ENCODE results near the gene AGRN. TPM values are rescaled to one million over a fixed set of nuclear protein-coding genes. Genes with fewer than 3 reads are reported as not detected.

Gene AGRN
- total RNA-seq, 1 donor from 2014 or later, result 13.0 TPM

DNA sequence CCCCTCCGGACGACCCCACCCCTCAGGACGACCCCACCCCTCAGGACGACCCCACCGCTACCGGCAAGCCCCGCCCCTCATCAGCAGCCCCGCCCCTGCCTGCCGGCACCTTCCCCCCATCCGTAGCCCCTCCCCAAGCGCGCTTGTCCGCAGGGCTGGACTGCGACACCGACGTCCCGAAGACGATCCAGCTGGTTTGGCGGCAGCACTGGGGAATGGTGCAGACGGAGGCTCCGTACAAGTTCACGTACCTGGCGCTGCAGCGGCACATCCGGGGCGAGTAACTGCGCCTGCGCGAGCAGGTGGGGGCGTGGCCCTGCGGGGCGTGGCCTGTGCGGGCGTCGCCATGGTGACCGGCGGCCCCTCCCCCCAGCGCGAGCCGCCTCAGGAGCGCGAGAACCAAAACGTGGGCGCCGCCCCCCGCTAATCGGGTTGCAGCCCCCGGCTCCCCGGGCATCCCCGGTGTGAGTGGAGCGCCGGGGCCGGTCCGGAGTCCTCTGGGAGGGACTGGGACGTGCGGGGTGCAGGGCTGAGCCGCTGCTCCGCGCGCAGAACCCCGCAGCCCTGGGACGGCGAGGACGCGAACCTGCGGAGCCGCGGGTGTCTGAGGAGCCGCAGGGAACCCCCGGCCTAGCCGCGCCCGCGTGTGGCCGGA is 49.3 kb downstream of the AGRN start:
- TF ChIP-seq, protein P1, sequence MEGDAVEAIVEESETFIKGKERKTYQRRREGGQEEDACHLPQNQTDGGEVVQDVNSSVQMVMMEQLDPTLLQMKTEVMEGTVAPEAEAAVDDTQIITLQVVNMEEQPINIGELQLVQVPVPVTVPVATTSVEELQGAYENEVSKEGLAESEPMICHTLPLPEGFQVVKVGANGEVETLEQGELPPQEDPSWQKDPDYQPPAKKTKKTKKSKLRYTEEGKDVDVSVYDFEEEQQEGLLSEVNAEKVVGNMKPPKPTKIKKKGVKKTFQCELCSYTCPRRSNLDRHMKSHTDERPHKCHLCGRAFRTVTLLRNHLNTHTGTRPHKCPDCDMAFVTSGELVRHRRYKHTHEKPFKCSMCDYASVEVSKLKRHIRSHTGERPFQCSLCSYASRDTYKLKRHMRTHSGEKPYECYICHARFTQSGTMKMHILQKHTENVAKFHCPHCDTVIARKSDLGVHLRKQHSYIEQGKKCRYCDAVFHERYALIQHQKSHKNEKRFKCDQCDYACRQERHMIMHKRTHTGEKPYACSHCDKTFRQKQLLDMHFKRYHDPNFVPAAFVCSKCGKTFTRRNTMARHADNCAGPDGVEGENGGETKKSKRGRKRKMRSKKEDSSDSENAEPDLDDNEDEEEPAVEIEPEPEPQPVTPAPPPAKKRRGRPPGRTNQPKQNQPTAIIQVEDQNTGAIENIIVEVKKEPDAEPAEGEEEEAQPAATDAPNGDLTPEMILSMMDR (IDR thresholded peaks at IDR 0.05; ENCODE audit: borderline replicate concordance), result no peak
- H3K4me3 ChIP-seq, result peak overlapping the region; percentile 64
- no peak overlapping the region for H3K27ac ChIP-seq (replicated peaks)
- DNase-seq, result peak; percentile 52
- peaks cover 94% of the 10 kb centered on the region for H3K27me3 ChIP-seq (ENCODE audit: low read depth)
- intact Hi-C loops (cut with micrococcal nuclease), result loop anchor here (10.0 kb wide), 1 partner anchor 84 kb away; the partner anchor contains the start of gene PERM1
- H3K4me1 ChIP-seq, result peaks cover 20% of the 10 kb centered on the region
- no peaks in the 10 kb centered on the region for H3K36me3 ChIP-seq
- no peaks in the 10 kb centered on the region for H3K9me3 ChIP-seq (replicated peaks)

DNA sequence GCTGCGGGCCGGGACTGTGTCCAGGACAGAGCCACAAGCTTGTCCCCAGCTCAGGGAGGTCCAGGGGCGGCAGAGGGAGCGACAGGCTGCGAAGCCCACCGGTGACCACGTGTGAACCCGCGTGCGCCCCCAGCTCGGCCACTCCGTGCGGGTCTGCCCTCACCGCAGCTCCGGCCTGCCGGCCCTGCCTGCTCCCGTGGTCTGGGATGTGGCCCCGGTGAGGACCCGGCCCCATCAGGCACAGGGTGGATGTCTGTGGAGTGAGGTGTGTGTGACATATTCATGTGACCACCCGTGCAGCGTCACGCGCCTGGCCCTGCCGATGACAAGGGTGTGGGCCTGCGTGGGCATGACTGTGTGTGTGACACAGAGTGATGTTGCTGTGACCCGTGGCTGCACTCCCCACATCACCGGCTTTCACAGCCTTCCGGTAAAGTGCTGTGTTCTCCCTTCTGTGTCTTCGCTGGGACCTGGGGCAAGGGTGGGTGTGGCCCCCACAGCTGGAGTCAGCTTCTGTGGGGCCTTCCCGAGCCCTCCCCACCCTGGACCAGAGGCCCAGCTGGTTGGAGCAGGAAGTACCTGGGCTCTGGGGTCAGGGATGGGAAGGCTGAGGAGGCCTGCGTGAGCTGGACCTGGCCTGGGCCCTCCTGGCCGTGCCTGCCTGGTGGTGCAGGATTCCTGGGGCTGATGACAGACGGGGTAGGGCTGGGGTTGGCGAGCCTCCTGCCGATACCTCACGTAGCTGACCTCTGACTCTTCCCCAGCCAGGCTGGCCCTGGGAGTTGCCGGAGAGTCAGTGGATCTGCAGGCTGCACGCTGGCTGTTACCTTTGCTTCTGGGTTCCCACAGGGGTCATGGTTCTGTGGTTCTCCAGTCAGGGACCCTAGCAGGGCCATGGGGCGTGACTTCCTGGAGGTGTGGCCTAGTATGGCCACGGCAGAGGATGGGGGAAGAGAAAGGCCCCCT is 50.1 kb downstream of the AGRN start:
- H3K36me3 ChIP-seq, result no peaks in the 10 kb centered on the region
- TF ChIP-seq, protein P1 (IDR thresholded peaks at IDR 0.05; ENCODE audit: borderline replicate concordance), result no peak
- no peaks in the 10 kb centered on the region for H3K9me3 ChIP-seq (replicated peaks)
- intact Hi-C loops (cut with micrococcal nuclease), result loop anchor here (10.0 kb wide), 1 partner anchor 85 kb away; the partner anchor contains the start of gene PERM1
- no peak overlapping the region for H3K27ac ChIP-seq (replicated peaks)
- peaks cover 18% of the 10 kb centered on the region for H3K4me1 ChIP-seq
- peak overlapping the region; percentile 64 for H3K4me3 ChIP-seq
- H3K27me3 ChIP-seq (ENCODE audit: low read depth), result peaks cover 97% of the 10 kb centered on the region
- no peak for DNase-seq

DNA sequence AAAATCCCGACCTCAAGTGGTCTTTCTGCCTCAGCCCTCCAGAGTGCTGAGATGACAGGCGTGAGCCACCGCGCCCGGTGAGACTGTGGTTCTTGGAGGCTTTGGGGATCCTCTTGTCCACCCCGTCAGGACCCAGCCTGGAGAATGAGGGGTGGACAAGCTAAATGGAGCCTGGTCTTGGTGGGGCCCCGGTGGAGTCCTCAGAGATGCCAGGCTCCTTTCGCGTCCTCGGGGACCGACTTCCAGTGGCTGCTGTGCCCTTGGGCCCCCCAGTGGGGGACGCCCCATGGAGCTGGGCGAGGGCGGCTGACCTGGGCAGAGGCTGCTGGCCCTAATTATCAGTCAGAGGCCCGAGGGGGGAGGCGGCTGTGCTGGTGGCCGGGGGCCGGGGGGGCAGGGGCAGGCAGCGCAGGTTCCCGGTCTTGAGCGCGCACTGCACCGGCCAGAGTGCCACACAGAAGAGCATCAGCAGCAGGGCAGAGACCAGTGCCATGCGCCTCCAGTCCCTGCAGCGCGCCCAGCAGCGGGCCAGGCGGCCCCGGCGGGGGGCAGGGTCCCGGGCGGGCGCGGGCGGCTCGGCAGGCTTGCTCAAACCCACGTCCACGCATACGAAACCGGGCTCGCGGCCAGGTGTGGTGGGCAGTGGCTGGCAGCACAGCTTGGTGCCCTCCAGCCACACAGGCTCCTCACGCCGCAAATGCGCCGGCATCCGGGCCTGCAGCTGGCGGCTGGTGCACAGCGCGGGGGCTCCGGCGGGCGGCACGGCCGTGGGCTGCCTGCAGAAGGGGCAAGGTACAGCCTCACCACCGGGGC is 51.8 kb downstream of the AGRN start:
- peaks cover 18% of the 10 kb centered on the region for H3K4me1 ChIP-seq
- no peaks in the 10 kb centered on the region for H3K9me3 ChIP-seq (replicated peaks)
- H3K4me3 ChIP-seq, result no peak overlapping the region
- DNase-seq, result no peak
- TF ChIP-seq, protein P1 (IDR thresholded peaks at IDR 0.05; ENCODE audit: borderline replicate concordance), result no peak
- no peaks in the 10 kb centered on the region for H3K36me3 ChIP-seq
- intact Hi-C loops (cut with micrococcal nuclease), result no loop called here
- H3K27me3 ChIP-seq (ENCODE audit: low read depth), result peaks cover 88% of the 10 kb centered on the region
- no peak overlapping the region for H3K27ac ChIP-seq (replicated peaks)

DNA sequence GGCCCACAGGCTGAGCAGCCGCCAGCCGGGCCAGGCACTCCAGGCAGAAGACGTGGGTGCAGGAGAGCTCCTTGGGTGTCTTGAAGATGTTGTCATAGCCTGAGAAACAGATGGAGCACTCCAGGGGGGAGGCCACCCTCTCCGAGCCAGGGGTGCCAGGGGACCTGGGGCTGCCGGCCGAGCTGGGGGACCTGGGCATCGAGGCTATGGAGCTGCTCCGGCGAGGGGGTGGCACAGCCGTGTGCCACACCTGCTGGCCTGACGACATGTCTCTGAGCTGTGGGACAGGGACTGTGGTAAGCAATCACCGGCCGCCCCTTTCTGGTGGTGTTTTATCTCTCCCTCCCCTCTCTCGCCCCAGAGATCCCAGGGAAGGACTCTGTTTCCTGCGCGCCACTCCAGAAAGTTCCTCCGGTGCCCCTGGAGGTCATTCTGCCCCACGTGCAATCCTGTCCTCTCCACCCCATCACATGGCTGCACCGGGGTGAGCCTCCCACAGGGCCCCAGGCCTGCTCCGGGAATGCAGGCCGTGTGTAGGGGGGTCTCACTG is 52.5 kb downstream of the AGRN start:
- Histone ChIP-seq H3K4me1 (peaks cover 18% of the 10 kb centered on the region), H3K27me3 (ENCODE audit: low read depth) (peaks cover 81% of the 10 kb centered on the region), H3K4me3 (no peak overlapping the region), H3K27ac (replicated peaks) (no peak overlapping the region), H3K36me3 (no peaks in the 10 kb centered on the region), H3K9me3 (replicated peaks) (no peaks in the 10 kb centered on the region)
- intact Hi-C loops (cut with micrococcal nuclease), result no loop called here
- TF ChIP-seq, protein P1 (IDR thresholded peaks at IDR 0.05; ENCODE audit: borderline replicate concordance), result no peak
- DNase-seq, result no peak
